Caco-2 (cell line): ENCODE measurements around the gene TCP11. TPM values are rescaled to one million over a fixed set of nuclear protein-coding genes. Genes with fewer than 3 reads are reported as not detected.

Experiments used
- BruUV-seq: library from RNA; stranded (reverse); fragments of 400-500 nt; replicated peaks from 2 replicates; lab custom pipeline; 2021; lab: Mats Ljungman, UMichigan
- CTCF ChIA-PET: fragments of 300-600 bp; sonication (Branson Sonifier 250); formaldehyde crosslinking; loops from one replicate; lab custom pipeline; 2022; ENCODE audit warnings: antibody characterized with exemption; lab: Charles Lee
- POLR2A ChIA-PET: fragments of 300-600 bp; sonication (Branson Sonifier 250); formaldehyde crosslinking; loops from one replicate; lab custom pipeline; 2022; ENCODE audit warnings: antibody characterized with exemption; lab: Charles Lee
- DNase-seq, 2 experiments: peaks; one replicate each; pipeline versions ENCODE4 v3.0.0 to v3.0.0-alpha.2; 2020 to 2022
- H3K27me3 ChIP-seq: replicated peaks from 2 replicates; pipeline ENCODE4 v1.6.0; 2011; ENCODE audit warnings: low read length; ENCODE audit not compliant: control insufficient read depth, insufficient read depth
- H3K36me3 ChIP-seq: 2 replicates; pipeline ENCODE4 v1.5.1; 2011; ENCODE audit warnings: low read length; ENCODE audit not compliant: control insufficient read depth, insufficient read depth
- H3K4me1 ChIP-seq: fragments of 250-450 bp; sonication (Bioruptor Pico); 2 replicates; pipeline ENCODE4 v1.5.1; 2020; ENCODE audit warnings: mild to moderate bottlenecking
- H3K4me3 ChIP-seq: 2 replicates; pipeline ENCODE4 v1.5.1; 2011; ENCODE audit warnings: low read depth, mild to moderate bottlenecking, control low read depth, low read length
- H3K9me3 ChIP-seq: fragments of 250-450 bp; sonication (Bioruptor Pico); 2 replicates; pipeline ENCODE4 v1.5.1; 2020; ENCODE audit warnings: mild to moderate bottlenecking, moderate library complexity
- H3K27ac Mint-ChIP-seq: one replicate; pipeline ENCODE4 v1.8.0; 2022; ENCODE audit warnings: mixed read lengths; ENCODE audit not compliant: unreplicated experiment
- H3K27me3 Mint-ChIP-seq: one replicate; pipeline ENCODE4 v1.8.0; 2022; ENCODE audit warnings: mixed read lengths; ENCODE audit not compliant: insufficient read depth, unreplicated experiment
- H3K36me3 Mint-ChIP-seq: one replicate; pipeline ENCODE4 v1.8.0; 2022; ENCODE audit warnings: mild to moderate bottlenecking, mixed read lengths; ENCODE audit not compliant: insufficient read depth, unreplicated experiment
- H3K4me1 Mint-ChIP-seq: one replicate; pipeline ENCODE4 v1.8.0; 2022; ENCODE audit warnings: low read depth, mixed read lengths; ENCODE audit not compliant: unreplicated experiment
- H3K4me3 Mint-ChIP-seq: one replicate; pipeline ENCODE4 v1.8.0; 2022; ENCODE audit warnings: mild to moderate bottlenecking, moderate library complexity, mixed read lengths; ENCODE audit not compliant: unreplicated experiment
- H3K9me3 Mint-ChIP-seq: one replicate; pipeline ENCODE4 v1.8.0; 2022; ENCODE audit warnings: mixed read lengths; ENCODE audit not compliant: unreplicated experiment
- intact Hi-C: fragments of 100-400 bp; cut with micrococcal nuclease; formaldehyde crosslinking; loops from one replicate; pipeline ENCODE4 v1.10.0; 2022; ENCODE audit not compliant: unreplicated experiment
- total RNA-seq: library from RNA; stranded (reverse); gene quantifications from 2 replicates; pipeline ENCODE4 v1.2.3, GENCODE V29; 2022
- TF ChIP-seq, protein P1 (sequence below), 2 experiments: fragments of 200-600 bp in 1 of 2; IDR thresholded peaks; 1 replicate in 1 of 2; 2 replicates in 1 of 2; pipeline versions ENCODE4 v1.5.1 to v1.8.0; 2011 to 2022; ENCODE audit warnings: antibody characterized with exemption in 1 of 2, control low read depth in 1 of 2, inconsistent platforms in 1 of 2, low read depth in 1 of 2, low read length in 1 of 2, mild to moderate bottlenecking in 1 of 2, moderate library complexity in 1 of 2; ENCODE audit not compliant: insufficient read depth in 1 of 2, severe bottlenecking in 1 of 2, unreplicated experiment in 1 of 2

TCP11 gene
- total RNA-seq, 1 experiment from 2014 or later = not detected

GRCh38 chr6:35068644-35069043 is 72.5 kb downstream of the TCP11 start:
- H3K4me1 ChIP-seq = no peaks in the 10 kb centered on the region
- no TSS peak for BruUV-seq
- no peak overlapping the region for H3K4me3 ChIP-seq
- intact Hi-C loops = no loop called here
- Mint-ChIP-seq H3K27ac (no peak overlapping the region), H3K4me1 (peaks cover 6% of the 10 kb centered on the region), H3K4me3 (no peak overlapping the region), H3K9me3 (no peaks in the 10 kb centered on the region), H3K27me3 (no peaks in the 10 kb centered on the region), H3K36me3 (peaks cover 39% of the 10 kb centered on the region)
- no peaks in the 10 kb centered on the region for H3K9me3 ChIP-seq
- no peaks in the 10 kb centered on the region; the same call in 1 of the 2 replicates for H3K36me3 ChIP-seq
- CTCF ChIA-PET = no interaction called here
- POLR2A ChIA-PET = no interaction called here
- H3K27me3 ChIP-seq = no peaks in the 10 kb centered on the region
- TF ChIP-seq, protein P1, sequence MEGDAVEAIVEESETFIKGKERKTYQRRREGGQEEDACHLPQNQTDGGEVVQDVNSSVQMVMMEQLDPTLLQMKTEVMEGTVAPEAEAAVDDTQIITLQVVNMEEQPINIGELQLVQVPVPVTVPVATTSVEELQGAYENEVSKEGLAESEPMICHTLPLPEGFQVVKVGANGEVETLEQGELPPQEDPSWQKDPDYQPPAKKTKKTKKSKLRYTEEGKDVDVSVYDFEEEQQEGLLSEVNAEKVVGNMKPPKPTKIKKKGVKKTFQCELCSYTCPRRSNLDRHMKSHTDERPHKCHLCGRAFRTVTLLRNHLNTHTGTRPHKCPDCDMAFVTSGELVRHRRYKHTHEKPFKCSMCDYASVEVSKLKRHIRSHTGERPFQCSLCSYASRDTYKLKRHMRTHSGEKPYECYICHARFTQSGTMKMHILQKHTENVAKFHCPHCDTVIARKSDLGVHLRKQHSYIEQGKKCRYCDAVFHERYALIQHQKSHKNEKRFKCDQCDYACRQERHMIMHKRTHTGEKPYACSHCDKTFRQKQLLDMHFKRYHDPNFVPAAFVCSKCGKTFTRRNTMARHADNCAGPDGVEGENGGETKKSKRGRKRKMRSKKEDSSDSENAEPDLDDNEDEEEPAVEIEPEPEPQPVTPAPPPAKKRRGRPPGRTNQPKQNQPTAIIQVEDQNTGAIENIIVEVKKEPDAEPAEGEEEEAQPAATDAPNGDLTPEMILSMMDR (IDR thresholded peaks at IDR 0.05; ENCODE audit: insufficient read depth in 1 of 2, low read depth in 1 of 2, low read length in 1 of 2, severe bottlenecking in 1 of 2, unreplicated experiment in 1 of 2) = no peak
- DNase-seq = no peak

DNA sequence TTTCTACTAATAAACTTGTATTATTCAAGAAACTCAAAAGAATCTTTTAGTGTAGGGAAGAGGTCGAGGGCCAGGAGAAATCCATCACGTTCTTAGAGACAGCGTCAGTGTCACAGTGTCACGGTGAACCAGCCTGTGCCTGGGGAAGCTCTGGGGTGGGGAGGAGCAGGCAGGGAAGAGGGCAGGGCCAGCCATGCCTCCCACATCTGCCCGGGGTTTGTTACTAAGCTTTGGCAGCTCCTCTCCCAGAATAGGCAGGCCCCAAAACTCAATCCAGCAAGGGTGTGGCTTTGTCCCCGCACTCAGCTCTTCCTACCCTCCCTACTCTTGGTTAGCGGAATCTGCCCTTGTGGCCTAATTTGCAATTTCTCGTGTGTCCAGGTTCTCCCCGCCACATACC is 72.9 kb downstream of the TCP11 start:
- Mint-ChIP-seq H3K9me3 (no peaks in the 10 kb centered on the region), H3K4me3 (no peak overlapping the region), H3K27ac (no peak overlapping the region), H3K4me1 (peaks cover 6% of the 10 kb centered on the region), H3K36me3 (peaks cover 43% of the 10 kb centered on the region), H3K27me3 (no peaks in the 10 kb centered on the region)
- no TSS peak for BruUV-seq
- H3K4me1 ChIP-seq = no peaks in the 10 kb centered on the region
- H3K4me3 ChIP-seq = no peak overlapping the region
- TF ChIP-seq, protein P1 (IDR thresholded peaks at IDR 0.05; ENCODE audit: insufficient read depth in 1 of 2, low read depth in 1 of 2, low read length in 1 of 2, severe bottlenecking in 1 of 2, unreplicated experiment in 1 of 2) = no peak
- no peak for DNase-seq
- no peaks in the 10 kb centered on the region; the same call in 1 of the 2 replicates for H3K36me3 ChIP-seq
- CTCF ChIA-PET = no interaction called here
- H3K27me3 ChIP-seq = no peaks in the 10 kb centered on the region
- intact Hi-C loops = no loop called here
- no peaks in the 10 kb centered on the region for H3K9me3 ChIP-seq
- POLR2A ChIA-PET = no interaction called here

Other genes with a start within 250 kb of the TCP11 start
- 1.3 and 1.5 TPM in 2 replicates for gene SCUBE3, start 72.6 kb upstream of the TCP11 start, total RNA-seq
- gene ZNF76, start 118.4 kb upstream of the TCP11 start, total RNA-seq = 22.7 and 24.6 TPM in 2 replicates
- gene DEF6, start 156.5 kb upstream of the TCP11 start, total RNA-seq = 5.6 and 5.7 TPM in 2 replicates
- 11.3 and 12.0 TPM in 2 replicates for gene PPARD, start 201.2 kb upstream of the TCP11 start, total RNA-seq